Measurements from ENCODE around the gene WAPL.
"Not testable (repeated sequence)": the region's sequence is repeated elsewhere in the genome, so short reads cannot be mapped to it uniquely, and the experiment has no call there.

WAPL gene

GRCh38 chr10:86521678-86522509 is at the start of gene WAPL:
TSS of gene WAPL (minus strand) at chr10:86521792. CDS start at chr10:86518069, 3,723 bp downstream.
- peak; percentile 92 to 94 for DNase-seq

- no peak for DNase-seq
These were observed 47.7 kb upstream of the WAPL start for GRCh38 chr10:86569335-86569734.

- not testable (repeated sequence) for DNase-seq
These were observed 44.9 kb upstream of the WAPL start for GRCh38 chr10:86566518-86566917.

DNA sequence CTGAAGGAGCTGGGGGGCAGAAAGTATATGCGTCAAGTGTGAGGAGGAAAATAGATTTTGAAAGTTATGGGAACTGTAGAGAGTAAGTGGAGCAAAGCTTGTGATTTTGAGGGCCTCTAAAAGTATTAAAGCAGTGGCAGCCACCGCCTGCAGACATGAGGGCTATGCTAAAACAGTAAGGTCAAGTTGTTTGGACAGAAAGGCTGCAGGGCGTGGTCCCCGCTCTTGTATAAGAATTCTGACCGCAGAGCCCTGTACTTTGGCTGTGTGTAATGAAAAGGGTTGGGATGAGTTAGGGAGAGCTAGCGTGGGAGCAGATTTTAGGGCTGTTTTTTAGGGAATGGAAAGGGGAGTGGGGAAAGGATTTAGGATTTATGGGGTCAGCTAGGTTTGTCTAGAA is 41.7 kb upstream of the WAPL start:
- not testable (repeated sequence) for DNase-seq

GRCh38 chr10:86558695-86559094 is 37.1 kb upstream of the WAPL start:
- not testable (repeated sequence) for DNase-seq

DNA sequence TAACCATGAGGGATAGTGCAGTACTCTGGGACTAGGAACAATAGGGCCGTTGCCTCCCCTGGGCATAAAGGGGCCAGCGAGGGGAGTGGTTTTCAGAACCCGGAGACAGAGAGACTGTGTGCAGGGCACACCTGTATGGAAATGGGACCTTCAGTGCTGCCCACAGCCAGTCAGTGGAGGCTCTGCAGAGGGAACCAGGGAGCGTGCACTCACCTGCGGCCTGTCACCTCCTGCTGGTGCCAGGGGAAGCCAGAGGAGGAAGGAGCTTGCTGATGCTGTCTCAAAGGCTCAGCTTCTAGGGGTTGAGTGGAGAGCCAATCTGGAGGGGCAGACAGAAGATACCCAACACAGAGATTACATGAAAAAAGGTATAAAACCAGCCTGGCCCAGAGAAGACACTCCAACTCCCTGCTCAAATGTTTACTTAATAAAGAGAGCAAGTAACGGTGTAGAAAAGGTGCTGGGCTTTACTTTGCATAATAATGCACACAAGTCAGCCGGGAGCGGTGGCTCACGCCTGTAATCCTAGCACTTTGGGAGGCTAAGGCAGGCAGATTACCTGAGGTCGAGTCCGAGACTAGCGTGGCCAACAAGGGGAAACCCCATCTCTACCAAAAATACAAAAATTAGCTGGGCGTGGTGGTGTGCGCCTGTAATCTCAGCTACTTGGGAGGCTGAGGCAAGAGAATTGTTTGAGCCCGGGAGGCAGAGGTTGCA is 35.5 kb upstream of the WAPL start:
- DNase-seq: no peak

DNA sequence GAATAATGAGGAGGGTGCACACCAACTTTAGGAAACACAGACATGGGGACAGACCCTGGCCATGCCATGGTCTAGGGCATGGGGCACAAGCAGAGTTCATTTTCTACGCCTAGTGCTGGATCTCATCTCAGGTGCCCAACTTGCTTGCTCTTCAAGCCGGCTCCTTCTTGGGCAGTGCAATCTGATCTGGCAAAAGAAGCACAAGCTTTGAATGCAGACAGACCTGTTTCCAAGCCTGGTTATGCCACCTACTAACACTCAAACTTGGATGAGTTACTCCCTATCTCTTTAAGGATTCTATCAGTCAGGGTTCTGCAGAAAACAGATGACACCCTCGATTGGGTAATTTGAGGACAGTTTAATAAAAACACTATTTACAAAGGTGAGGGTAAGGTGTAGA is 34.9 kb upstream of the WAPL start:
- no peak for DNase-seq

DNA sequence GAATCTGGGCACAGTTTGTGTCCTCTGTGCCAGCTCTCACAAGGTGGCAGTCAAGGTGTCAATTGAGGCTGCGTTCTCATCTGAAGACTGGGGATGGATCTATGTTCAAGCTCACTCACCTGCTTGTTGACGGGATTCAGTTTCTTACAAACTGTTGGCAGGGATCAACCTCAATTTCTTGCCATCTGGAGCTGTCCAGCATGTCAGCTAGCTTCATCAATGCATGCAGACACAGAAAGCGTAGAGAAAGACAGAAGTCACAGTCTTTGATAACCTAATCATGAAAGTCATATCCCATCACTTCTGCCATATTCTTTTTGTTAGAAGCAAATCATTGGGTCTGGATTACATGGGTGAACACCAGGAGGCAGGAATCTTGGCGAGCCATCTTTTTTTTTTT is 32.0 kb upstream of the WAPL start:
- no peak for DNase-seq

GRCh38 chr10:86553213-86553612 is 31.6 kb upstream of the WAPL start:
- no peak for DNase-seq

DNA sequence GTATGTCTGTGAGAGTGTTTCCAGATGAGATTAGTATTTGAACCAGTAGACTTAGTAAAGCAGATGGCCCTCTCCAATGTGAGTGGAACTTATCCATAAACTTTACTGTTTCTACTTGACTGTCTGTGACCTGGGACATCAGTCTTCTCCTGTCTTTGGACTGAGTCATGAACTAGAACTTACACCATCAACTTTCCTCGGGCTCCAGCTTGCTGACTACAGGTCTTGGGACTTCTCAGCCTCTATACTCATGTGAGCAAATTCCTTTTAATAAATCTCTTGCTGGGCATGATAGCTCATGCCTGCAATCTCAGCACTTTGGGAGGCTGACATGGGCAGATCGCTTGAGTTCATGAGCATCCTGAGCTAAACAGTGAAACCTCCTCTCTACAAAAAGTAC is 25.7 kb upstream of the WAPL start:
- no peak for DNase-seq

- DNase-seq: no peak
These were observed 23.5 kb upstream of the WAPL start for GRCh38 chr10:86545101-86545500.

DNA sequence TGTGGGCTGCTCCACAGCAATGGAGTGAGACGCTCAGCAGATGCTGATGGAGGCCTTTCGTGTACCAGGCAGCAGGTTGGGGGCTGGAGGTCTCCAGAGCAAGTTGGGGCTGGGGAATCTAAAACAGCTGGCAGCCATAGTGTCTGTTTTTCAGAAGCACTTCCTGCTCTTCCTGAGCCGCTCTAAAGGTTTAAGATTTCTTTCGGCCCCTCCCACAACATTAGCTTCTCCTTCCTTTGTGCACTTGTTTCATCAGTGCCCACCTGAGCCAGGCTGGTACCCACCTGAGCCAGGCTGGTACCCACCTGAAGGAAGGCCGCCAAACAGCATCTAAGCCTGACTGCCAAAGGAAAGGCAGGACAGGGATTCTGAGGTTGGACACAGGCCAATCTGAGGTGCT is 18.4 kb upstream of the WAPL start:
- DNase-seq: no peak

- peak in 1 of 2 donors; percentile 10 for DNase-seq
These were observed 17.0 kb upstream of the WAPL start for GRCh38 chr10:86538547-86538946.

GRCh38 chr10:86538040-86538439 is 16.4 kb upstream of the WAPL start:
- not testable (repeated sequence) for DNase-seq

- peak; percentile 63 to 67 for DNase-seq
These were observed 14.8 kb upstream of the WAPL start for GRCh38 chr10:86536294-86536861.

GRCh38 chr10:86535132-86535882 is 13.7 kb upstream of the WAPL start:
- peak; percentile 39 to 43 for DNase-seq

DNA sequence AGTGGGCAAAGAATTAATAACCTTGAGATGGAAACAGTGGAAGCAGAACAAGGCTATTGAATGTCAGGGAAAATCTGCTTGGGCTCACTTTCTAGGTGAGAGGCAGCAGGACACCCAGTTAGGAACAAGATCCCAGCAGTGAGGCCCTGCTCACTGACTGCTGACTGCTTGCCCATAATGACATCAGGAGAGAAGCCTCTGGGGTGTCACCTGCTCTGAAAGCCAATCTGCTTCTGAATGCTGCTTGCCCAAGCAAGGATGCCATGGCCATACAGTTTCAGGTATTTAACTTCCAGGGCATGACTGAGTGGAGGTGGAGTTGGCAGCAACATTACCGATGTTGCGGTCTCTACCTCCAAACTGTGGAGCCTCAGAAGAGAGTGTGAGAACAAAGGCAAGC is 11.7 kb upstream of the WAPL start:
- DNase-seq: no peak

- not testable (repeated sequence) for DNase-seq
These were observed 7.1 kb upstream of the WAPL start for GRCh38 chr10:86528736-86529135.

DNA sequence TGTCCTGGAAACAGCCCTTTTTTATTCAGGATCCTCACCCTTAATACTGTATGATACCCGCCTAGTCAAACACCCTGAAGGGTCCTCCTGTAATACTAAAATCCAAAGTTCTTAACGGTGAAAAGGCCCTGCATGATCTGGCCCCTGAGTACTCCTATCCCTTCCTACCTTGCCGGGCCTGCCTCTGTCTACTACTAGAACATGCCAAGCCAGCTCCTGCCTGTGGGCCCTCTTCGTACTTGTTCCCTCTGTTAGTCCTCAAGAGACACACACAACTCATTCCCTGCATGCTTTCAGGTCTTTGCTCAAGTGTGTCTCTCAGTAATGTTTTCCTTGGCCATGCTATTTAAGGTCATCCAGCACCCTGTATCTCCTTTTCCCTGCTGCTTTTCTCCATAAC is 5.0 kb upstream of the WAPL start:
- DNase-seq: no peak

GRCh38 chr10:86525713-86526112 is 4.1 kb upstream of the WAPL start:
- DNase-seq: not testable (repeated sequence)

DNA sequence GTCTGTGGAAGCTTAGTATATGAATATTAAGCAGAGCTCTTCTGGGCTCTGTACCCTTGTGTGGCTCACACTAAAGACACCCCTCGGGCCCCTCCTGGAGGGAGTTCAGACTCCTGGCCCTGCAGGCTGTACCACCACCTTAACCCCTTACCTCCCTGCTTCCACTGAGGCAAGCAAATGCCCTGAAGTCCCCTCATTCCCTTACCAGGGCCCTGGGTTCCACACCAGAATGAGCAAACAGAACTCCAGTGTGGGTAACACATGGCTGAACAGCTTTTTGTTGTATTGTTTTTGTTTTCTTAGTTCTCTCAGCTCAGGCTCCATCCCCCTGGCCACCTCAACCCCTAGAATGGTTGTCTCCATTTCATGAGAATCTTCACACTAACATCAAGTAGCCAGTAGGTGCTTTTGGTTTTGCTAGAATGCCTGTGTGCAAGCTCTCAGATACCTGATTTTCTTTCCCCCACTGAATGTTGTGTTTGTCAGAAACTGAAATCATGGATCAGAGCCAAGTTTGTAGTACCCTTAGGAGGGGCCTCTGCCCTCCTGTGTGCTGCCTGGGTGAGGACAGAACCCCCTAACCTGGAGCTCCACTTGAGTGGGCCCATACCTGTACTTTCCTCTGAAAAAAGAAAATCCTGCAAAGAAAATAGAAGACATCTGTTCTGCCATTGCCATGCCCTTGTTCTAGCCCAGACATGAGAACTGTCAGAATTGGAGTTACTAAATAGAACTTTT is 2.8 kb upstream of the WAPL start:
- no peak for DNase-seq

GRCh38 chr10:86523348-86523747 is 1.8 kb upstream of the WAPL start:
- no peak for DNase-seq

GRCh38 chr10:86522510-86522855 is 891 bp upstream of the WAPL start:
- no peak for DNase-seq
